Endothelial cell of umbilical vein (primary cell): ENCODE data around the gene STK38L. TPM values are rescaled to one million over a fixed set of nuclear protein-coding genes. Genes with fewer than 3 reads are reported as not detected.

ENCODE experiments used
- BruUV-seq: library from RNA; stranded (reverse); fragments of 400-500 nt; replicated peaks from 2 replicates; lab custom pipeline; 2021; lab: Mats Ljungman, UMichigan
- CTCF ChIA-PET: fragments of 300-600, 350-600 bp; sonication (Branson Sonifier 250); formaldehyde crosslinking; loops from one replicate; lab custom pipeline; 2021; ENCODE audit warnings: antibody characterized with exemption, inconsistent platforms; lab: Charles Lee
- POLR2A ChIA-PET: fragments of 300-600, 350-600 bp; sonication (Branson Sonifier 250); formaldehyde crosslinking; loops from one replicate; lab custom pipeline; 2021; ENCODE audit warnings: antibody characterized with exemption, inconsistent platforms; lab: Charles Lee
- DNase-seq: peaks from one replicate; pipeline ENCODE4 v3.0.0-alpha.2; 2011; ENCODE audit warnings: low read depth, low spot score
- FAIRE-seq: peaks from 2 replicates; lab custom pipeline; 2011; peaks lifted over from hg19 to GRCh38; lab: Jason Lieb, UNC
- H2AFZ ChIP-seq: 2 replicates; pipeline ENCODE4 v1.6.0; 2012; ENCODE audit warnings: low read depth, low read length, control low read depth, inconsistent platforms
- H3K27ac ChIP-seq: 2 replicates; pipeline ENCODE4 v1.5.1; 2011; ENCODE audit warnings: low read depth, mild to moderate bottlenecking, control low read depth, low read length, moderate library complexity; ENCODE audit not compliant: insufficient read depth
- H3K27me3 ChIP-seq, 2 experiments: 2 replicates each; pipeline versions ENCODE4 v1.6.0 to v1.6.1; 2011; ENCODE audit warnings: low read length in 2 of 2, mixed read lengths in 1 of 2; ENCODE audit not compliant: control insufficient read depth in 2 of 2, insufficient read depth in 2 of 2
- H3K36me3 ChIP-seq, 2 experiments: 2 replicates in 1 of 2; 3 replicates in 1 of 2; pipeline ENCODE4 v1.5.1; 2011; ENCODE audit warnings: low read length in 2 of 2, mild to moderate bottlenecking in 1 of 2, moderate library complexity in 1 of 2; ENCODE audit not compliant: control insufficient read depth in 2 of 2, insufficient read depth in 2 of 2; ENCODE audit errors: extremely low read depth in 1 of 2
- H3K4me1 ChIP-seq: 3 replicates; pipeline ENCODE4 v1.5.1; 2011; ENCODE audit warnings: mild to moderate bottlenecking, low read length; ENCODE audit not compliant: control insufficient read depth, insufficient read depth; ENCODE audit errors: extremely low read depth
- H3K4me2 ChIP-seq: 2 replicates; pipeline ENCODE4 v1.6.1; 2011; ENCODE audit warnings: low read length, control low read depth, mixed read lengths; ENCODE audit not compliant: insufficient read depth
- H3K4me3 ChIP-seq, 3 experiments: fragments of 200-600 bp in 1 of 3; sonication (generic), shearing (Covaris generic) in 1 of 3; replicated peaks in 1 of 3; 2 replicates each; pipeline ENCODE4 v1.5.1; 2011 to 2016; ENCODE audit warnings: control low read depth in 3 of 3, low read length in 3 of 3, mild to moderate bottlenecking in 2 of 3, inconsistent platforms in 1 of 3, low read depth in 1 of 3, moderate library complexity in 1 of 3; ENCODE audit not compliant: insufficient read depth in 1 of 3
- H3K79me2 ChIP-seq: 2 replicates; pipeline ENCODE4 v1.6.0; 2012; ENCODE audit warnings: low read length, inconsistent platforms; ENCODE audit not compliant: control insufficient read depth, insufficient read depth
- H3K9ac ChIP-seq: replicated peaks from 2 replicates; pipeline ENCODE3; 2011; ENCODE audit warnings: low read length, control low read depth; ENCODE audit not compliant: insufficient read depth; ENCODE audit errors: extremely low read depth
- H3K9me1 ChIP-seq: replicated peaks from 3 replicates; pipeline ENCODE4 v1.6.0; 2011; ENCODE audit warnings: mild to moderate bottlenecking, low read length; ENCODE audit not compliant: control insufficient read depth, insufficient read depth; ENCODE audit errors: extremely low read depth
- H3K9me3 ChIP-seq: replicated peaks from 2 replicates; pipeline ENCODE4 v1.5.1; 2012; ENCODE audit warnings: low read length, inconsistent platforms; ENCODE audit not compliant: control insufficient read depth, insufficient read depth
- H4K20me1 ChIP-seq: replicated peaks from 2 replicates; pipeline ENCODE3; 2011; ENCODE audit warnings: mild to moderate bottlenecking, low read length; ENCODE audit not compliant: control insufficient read depth, insufficient read depth; ENCODE audit errors: extremely low read depth
- CTCF ChIP-seq, 2 donors: IDR thresholded peaks; 1 replicate in 1 of 2; 2 replicates in 1 of 2; pipeline ENCODE4 v1.5.1; 2011; ENCODE audit warnings: low read length in 2 of 2, mild to moderate bottlenecking in 2 of 2, moderate library complexity in 2 of 2, control low read depth in 1 of 2, inconsistent platforms in 1 of 2, low read depth in 1 of 2; ENCODE audit not compliant: insufficient read depth in 1 of 2; ENCODE audit errors: extremely low read depth in 1 of 2
- EZH2 ChIP-seq: IDR thresholded peaks from 2 replicates; pipeline ENCODE4 v1.6.1; 2012; ENCODE audit warnings: borderline replicate concordance, low read depth, mild to moderate bottlenecking, moderate library complexity, low read length, inconsistent platforms; ENCODE audit not compliant: severe bottlenecking
- FOS ChIP-seq: IDR thresholded peaks from 2 replicates; pipeline ENCODE4 v1.6.1; 2011; ENCODE audit warnings: mild to moderate bottlenecking, low read length, moderate library complexity, borderline replicate concordance; ENCODE audit not compliant: insufficient read depth
- GATA2 ChIP-seq: IDR thresholded peaks from 2 replicates; pipeline ENCODE4 v1.7.0; 2011; ENCODE audit warnings: low read depth, mild to moderate bottlenecking, moderate library complexity, mixed read lengths, low read length; ENCODE audit not compliant: insufficient read length, insufficient read depth
- JUN ChIP-seq: IDR thresholded peaks from 2 replicates; pipeline ENCODE4 v1.6.1; 2011; ENCODE audit warnings: borderline replicate concordance, low read depth; ENCODE audit not compliant: insufficient read length, insufficient read depth
- MYC ChIP-seq: IDR thresholded peaks from one replicate; pipeline ENCODE4 v1.6.1; 2011; ENCODE audit warnings: mild to moderate bottlenecking, low read depth, low read length
- POLR2A ChIP-seq: IDR thresholded peaks from 2 replicates; pipeline ENCODE4 v1.6.1; 2012; ENCODE audit warnings: low read depth, mild to moderate bottlenecking, control low read depth, low read length
- POLR2AphosphoS5 ChIP-seq: IDR thresholded peaks from 2 replicates; pipeline ENCODE4 v1.6.1; 2012; ENCODE audit warnings: low read depth, mild to moderate bottlenecking, control low read depth, low read length, moderate library complexity; ENCODE audit not compliant: insufficient read depth
- dilution Hi-C: fragments of 300-500 bp; cut with MboI; formaldehyde crosslinking; loops from one replicate; pipeline ENCODE4 v1.15.0; 2019; ENCODE audit warnings: low sequenced_read_pairs; ENCODE audit not compliant: extremely low pct_ligation_motif_present
- intact Hi-C: fragments of 100-400 bp; cut with micrococcal nuclease; formaldehyde crosslinking; loops from one replicate; pipeline ENCODE4 v1.10.0; 2022
- polyA plus RNA-seq, 4 experiments: library from polyadenylated mRNA; depleted of rRNA in 3 of 4; stranded (reverse) in 3 of 4; unstranded in 1 of 4; fragments of >200 nt; gene quantifications; 2 replicates each; pipeline versions ENCODE4 v1.2.1 to v1.2.3, GENCODE V29; 2011 to 2012; ENCODE audit warnings: missing spikeins in 1 of 4
- total RNA-seq: library from RNA; stranded (reverse); gene quantifications from 2 replicates; pipeline ENCODE4 v1.2.3, GENCODE V29; 2021
- TF ChIP-seq, protein P1 (sequence below): IDR thresholded peaks from 2 replicates; pipeline ENCODE4 v1.6.1; 2011; ENCODE audit not compliant: insufficient read depth, insufficient read length

STK38L gene
- total and polyA plus RNA-seq, 2 donors (not counting 3 experiments of a cell fraction or from before 2014, with no cell fraction given), result 14.7 to 58.4 TPM

- intact Hi-C loops, result loop anchor here (10.0 kb wide), 1 partner anchor 362 kb away; the partner anchor contains the start of genes FGFR1OP2 and INTS13
- no peak overlapping the region for H3K4me2 ChIP-seq
- H3K27me3 ChIP-seq, result no peaks in the 10 kb centered on the region
- dilution Hi-C loops, result no loop called here
- POLR2A ChIA-PET, result no interaction called here
- BruUV-seq, result no TSS peak
- peaks cover 4% of the 10 kb centered on the region for H3K79me2 ChIP-seq
- H3K4me3 ChIP-seq, result no peak overlapping the region
- H3K36me3 ChIP-seq, result peaks cover 0 to 13% of the 10 kb centered on the region in 2 experiments
- no peak overlapping the region for H3K9ac ChIP-seq
- H2AFZ ChIP-seq, result no peak overlapping the region
- no peak for TF ChIP-seq POLR2AphosphoS5
- no peak for TF ChIP-seq EZH2
- no peak for TF ChIP-seq JUN
- no peak for TF ChIP-seq MYC
- TF ChIP-seq FOS, result no peak
- TF ChIP-seq GATA2, result no peak
- TF ChIP-seq POLR2A, result no peak
- TF ChIP-seq CTCF (IDR thresholded peaks at IDR 0.05; ENCODE audit: extremely low read depth in 1 of 2, insufficient read depth in 1 of 2, low read depth in 1 of 2, low read length in 2 of 2), result no peak
- TF ChIP-seq, protein P1, sequence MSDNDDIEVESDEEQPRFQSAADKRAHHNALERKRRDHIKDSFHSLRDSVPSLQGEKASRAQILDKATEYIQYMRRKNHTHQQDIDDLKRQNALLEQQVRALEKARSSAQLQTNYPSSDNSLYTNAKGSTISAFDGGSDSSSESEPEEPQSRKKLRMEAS, result no peak
- CTCF ChIA-PET, result interaction anchor here (1.0 to 1.8 kb wide), 3 partner anchors 9 to 12 kb away, joined by 3 to 11 read pairs (median 7); no protein-coding TSS in a partner anchor
- H3K27ac ChIP-seq, result no peak overlapping the region
- H3K4me1 ChIP-seq, result peaks cover 23% of the 10 kb centered on the region
- peak; percentile 56 for DNase-seq
- no peaks in the 10 kb centered on the region for H4K20me1 ChIP-seq
- FAIRE-seq, result no peak
- no peaks in the 10 kb centered on the region for H3K9me3 ChIP-seq
- no peaks in the 10 kb centered on the region for H3K9me1 ChIP-seq
Observed at GRCh38 chr12:27296674-27297073, 52.6 kb downstream of the STK38L start.
